Brain pericyte (primary cell): Measurements from ENCODE around the gene RARS1.

Source experiments
- DNase-seq: peaks from one replicate; pipeline ENCODE4 v3.0.0-alpha.2; 2012; ENCODE audit warnings: low read depth, low spot score

The RARS1 gene

DNA sequence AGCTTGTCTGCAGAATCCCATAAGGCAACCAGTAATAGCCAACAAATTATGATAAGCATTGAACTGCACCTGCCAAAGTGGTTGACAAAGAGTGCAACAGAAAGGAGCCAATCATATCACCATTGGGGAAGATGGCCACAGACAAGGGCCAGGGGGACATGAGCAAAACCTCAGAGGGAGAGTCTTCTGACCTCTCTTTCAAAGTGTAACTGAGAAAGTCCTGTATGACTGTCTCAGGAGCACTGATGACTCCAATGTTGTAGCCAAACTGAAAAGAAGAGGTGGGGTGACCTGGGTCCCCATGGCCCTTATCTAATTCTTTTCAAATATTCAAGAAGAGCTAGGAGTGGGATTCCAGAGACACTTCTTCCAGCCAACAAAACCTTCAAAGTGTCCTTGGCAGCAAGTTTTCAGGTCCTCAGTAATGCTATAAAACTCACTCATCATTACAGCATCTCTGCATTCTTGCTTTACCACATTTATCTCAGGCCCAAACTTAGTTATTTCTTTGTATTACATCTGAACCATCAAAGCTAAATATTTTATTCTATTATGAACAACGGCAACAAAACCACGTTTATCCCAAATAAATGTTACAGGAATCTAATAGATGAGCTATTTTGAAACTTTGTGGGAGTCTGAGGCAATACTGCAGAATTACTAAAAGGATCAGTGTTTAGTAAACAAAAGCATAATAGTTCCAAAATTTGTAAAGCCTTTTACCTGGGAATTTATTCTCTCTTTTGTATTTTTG lies 67.3 kb downstream of the RARS1 start:
- no peak for DNase-seq

DNA sequence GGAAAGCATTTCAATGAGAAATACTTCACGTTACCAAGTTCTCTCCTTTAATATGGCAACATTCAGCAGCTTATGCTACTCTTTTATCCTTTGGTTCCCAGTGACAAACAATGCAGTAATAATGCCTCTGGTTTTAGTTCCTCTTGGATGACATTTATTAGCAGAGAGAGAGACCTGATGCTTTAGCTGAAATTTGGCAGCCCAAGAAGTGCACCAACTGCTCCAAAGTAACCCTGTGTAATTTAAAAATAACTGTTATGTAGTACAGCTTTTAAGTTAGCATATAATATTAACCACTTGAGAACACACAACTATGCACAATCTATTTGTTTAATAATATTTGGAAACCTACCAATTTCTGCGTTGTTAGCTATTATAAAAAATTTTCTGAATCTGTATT lies 71.1 kb downstream of the RARS1 start:
- DNase-seq = no peak

DNA sequence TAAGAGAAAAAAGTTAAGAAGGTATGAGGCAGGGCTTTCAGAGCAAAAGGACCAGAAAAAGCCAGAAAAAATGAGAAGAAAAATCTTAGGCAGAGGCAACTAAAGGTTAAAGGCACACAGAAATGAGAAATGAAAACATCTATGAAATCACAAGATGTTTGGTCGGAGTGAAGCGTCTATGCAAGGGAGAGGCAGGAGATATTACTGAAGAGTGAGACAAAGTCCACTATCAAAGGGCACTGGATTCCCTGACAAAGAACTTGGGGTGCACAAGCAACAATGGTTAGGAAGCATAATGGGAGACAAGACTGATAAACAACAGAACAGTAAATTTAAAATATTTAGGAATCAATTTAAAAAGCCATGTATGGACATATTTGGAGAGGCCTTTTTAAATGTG lies 76.0 kb downstream of the RARS1 start:
- no peak for DNase-seq

DNA sequence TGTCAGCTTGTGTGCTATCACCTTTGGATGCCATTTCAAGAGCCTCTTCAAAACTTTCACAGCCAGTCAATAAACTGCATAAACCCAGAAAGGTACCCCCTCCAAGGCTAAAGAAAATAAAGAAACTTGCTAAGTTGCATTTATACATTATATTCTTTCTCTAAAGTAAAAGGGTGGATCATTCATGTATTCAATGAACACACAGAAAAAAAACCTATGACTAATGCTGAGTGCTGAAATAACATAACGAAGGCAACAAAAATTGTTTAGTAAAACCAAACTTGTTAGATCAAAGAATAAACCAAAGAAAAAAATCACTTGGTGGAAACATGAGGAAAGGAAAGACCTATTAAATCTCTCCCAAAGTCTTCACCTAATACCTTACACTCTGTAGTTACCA lies 77.7 kb downstream of the RARS1 start:
- DNase-seq = no peak

- DNase-seq = no peak
Observed at GRCh38 chr5:168568738-168569137, 82.5 kb downstream of the RARS1 start.
